CD4-positive, alpha-beta T cell treated with Interleukin-6 at 100 ng/mL for 8 hours (primary cell): ENCODE measurements around the gene CEP131.
"Not testable (repeated sequence)": the region's sequence is repeated elsewhere in the genome, so short reads cannot be mapped to it uniquely, and the experiment has no call there.

Source experiments
- DNase-seq: peaks from one replicate; pipeline ENCODE4 v3.0.0-alpha.2; 2020; ENCODE audit warnings: mixed read lengths, low spot score

Gene CEP131

DNA sequence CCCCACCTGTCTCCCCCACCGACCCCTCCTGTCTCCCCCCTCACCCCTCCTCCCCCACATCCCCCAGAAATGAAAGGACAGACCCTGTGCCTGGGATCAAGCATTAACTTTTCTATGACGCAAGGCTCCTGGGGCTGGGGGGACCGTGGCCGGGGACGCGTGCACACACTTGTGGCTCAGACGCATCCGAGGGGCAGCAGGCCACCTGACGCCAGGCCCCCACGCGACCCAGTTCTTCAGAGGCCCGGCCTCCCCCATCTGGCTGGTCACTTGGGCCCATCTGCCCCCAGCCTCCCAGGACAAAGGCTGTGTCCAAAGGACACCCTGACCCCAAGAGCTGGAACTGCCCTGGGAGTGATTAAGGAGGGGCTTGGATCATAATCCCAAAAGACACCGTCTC is 71.5 kb downstream of the CEP131 start:
- no peak for DNase-seq

DNA sequence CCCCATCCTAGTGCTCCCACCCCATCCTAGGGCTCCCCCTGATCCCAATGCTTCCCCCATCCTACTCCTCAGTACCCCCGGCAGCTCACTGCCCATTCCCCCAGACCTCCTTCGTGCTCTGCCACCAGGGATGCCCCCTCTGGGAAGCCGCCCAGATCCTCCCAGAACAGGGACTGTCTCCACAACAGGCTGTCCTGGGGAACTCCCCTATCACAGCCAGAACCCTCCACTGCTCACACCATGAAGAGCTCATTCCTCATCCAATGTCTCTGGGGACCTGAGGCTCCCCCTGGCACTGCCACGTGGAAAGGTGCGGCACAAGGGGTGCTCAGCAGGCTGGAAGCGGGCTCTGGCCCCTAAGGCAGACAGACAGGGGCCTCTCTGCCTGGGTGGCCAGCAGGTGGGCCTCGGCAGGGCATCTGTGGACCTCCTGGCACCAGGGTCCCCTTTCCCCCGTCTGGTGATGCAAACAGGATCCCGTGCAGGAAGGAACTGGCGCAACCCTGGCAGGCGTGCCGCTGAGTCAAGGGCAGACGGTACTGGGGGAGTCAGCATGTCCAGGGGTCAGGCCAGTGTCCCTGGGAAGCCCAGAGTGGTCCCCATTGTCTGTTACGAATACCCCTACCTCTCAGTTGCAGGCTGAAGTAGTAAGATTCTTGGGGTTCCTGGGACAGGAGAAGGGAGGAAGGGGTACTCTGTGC is 72.2 kb downstream of the CEP131 start:
- no peak for DNase-seq

DNA sequence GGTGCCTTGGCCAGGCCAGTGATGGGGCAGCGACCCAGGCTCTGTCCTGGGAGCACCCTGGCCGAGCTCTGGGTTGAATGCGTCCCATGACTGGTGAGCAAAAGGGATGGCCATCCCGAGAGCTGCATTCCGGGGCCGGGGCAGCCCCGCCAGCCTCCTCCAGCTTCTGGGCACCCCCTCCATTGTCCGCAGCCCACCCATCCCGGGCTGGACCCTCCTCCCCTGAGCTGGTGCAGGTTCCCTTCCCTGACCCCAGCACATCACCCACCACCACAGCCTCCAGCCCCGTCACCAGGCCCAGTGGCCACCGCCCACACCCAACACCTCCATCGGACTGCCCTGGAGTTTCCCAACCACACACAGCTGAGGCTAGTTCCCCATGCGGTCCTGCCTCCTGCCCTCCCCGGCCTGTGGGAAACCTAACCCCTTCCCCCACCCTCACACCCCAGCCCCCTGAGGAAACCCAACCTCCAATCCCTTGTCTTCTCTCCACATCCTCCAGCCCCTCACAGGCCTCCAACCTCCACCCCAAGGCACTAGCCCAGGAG is 73.7 kb downstream of the CEP131 start:
- DNase-seq = no peak

DNA sequence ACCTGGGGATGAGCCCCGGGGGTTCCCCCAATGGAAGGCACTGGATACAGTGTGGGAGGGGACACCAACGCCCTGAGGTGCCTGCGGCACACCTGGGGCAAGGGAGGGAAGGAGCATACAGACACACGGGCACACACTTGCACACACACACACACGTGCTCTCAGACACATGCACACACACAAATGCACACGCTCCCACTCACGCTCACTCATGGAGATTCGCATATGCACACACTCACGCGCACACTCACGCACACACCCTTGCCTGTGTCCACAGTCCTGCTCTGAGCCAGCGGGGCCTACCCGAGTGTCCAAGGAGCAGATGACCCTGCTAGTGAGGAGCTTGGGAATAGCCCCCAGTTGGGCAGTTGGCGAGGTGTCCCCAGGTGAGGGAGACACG is 74.2 kb downstream of the CEP131 start:
- no peak for DNase-seq

DNA sequence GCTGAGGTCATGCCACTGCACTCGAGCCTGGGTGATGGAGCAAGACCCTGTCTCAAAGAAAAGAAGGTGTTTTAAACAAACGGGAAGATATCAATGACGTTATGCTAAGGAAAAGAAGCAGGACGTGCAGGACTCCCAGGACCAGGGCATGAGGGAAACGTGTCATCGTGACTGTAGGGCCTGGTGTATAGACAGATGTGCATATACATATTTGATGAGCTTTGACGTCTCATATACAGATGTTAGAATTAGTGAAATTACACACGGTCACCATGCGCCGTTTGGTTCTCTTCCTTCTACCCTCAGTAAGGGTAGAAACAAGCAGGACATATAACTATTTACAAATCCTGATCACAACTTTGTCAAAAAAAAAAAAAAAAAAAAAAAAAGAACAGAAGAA is 75.1 kb downstream of the CEP131 start:
- no peak for DNase-seq

DNA sequence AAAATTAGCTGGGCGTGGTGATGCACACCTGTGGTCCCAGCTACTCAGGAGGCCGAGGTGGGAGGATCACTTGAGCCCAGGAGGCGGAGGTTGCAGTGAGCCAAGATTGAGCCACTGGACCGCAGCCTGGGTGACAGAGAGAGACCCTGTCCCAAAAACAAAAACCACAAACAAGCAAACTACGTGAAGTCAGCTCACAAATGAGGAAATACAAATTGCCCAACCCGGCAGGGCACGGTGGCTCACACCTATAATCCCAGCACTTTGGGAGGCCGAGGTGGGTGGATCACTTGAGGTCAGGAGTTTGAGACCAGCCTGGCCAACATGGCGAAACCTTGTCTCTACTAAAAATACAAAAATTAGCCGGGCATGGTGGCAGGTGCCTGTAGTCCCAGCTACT is 76.6 kb downstream of the CEP131 start:
- not testable (repeated sequence) for DNase-seq

DNA sequence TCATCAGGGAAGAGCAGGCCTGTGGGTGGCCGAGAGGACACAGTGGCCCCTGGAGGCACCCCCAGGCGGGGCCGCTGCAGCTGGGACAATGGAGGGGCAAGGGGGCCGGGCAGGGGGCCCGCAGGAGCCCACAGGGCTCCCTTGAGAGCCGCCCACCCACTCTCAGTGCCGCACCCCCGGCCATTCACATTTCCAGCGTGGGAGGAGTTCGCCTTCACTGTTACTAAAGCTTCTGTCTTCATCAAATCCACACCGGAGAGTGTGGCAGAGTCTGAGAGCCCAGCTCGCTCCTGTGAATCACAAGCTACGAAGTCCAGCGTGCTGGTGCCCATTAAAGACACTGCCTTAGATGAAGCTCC is 78.4 kb downstream of the CEP131 start:
- no peak for DNase-seq

DNA sequence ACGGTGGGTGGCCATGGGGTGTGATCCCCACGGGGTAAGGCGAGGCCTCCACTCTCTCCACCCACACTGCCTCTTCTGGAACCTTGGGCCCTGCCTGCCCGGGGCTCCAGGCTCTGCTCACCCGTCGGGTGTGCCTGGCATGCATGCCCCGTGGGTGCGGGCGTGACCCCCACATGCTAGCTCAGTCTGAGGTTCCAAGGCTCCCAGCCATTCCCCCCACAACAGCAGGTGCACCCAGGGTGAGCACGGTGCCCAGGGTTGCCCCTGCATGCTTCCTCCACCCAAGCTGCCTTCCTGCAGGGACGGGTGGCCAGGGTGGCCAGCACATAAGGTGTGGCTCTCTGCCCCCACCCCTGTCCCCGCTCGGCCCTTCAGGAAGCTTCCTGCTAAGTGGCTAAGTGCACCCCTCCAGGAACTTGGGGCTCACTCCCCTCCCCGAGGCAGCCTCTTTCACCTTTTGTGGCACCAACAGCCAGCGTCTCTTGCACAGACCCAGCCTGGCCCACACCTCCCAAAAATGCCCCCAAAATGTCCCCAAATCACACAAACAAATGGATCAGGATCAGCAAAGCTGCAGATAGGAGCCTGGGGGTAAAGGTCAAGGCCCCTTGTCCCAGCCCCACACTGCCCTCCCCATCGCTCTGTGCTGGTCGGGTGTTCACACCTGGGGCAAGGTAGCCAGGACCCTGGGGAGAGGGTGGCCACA is 78.9 kb downstream of the CEP131 start:
- DNase-seq = no peak

DNA sequence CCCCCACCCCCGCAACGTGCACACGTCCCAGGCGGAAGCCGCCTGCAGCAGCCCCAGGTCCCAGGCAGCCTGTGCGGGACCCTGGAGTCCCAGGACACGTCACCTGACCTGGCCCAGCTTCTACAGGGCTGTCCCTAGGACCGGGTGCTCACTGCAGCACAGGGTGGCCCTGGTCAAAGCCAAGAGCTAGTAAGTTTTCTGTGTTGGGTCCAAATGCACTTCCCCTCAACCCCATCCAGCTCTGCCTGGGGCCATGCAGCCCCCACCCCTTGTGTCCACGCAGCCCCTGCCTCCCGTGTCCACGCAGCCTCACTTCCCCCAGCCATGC is 79.6 kb downstream of the CEP131 start:
- no peak for DNase-seq

DNA sequence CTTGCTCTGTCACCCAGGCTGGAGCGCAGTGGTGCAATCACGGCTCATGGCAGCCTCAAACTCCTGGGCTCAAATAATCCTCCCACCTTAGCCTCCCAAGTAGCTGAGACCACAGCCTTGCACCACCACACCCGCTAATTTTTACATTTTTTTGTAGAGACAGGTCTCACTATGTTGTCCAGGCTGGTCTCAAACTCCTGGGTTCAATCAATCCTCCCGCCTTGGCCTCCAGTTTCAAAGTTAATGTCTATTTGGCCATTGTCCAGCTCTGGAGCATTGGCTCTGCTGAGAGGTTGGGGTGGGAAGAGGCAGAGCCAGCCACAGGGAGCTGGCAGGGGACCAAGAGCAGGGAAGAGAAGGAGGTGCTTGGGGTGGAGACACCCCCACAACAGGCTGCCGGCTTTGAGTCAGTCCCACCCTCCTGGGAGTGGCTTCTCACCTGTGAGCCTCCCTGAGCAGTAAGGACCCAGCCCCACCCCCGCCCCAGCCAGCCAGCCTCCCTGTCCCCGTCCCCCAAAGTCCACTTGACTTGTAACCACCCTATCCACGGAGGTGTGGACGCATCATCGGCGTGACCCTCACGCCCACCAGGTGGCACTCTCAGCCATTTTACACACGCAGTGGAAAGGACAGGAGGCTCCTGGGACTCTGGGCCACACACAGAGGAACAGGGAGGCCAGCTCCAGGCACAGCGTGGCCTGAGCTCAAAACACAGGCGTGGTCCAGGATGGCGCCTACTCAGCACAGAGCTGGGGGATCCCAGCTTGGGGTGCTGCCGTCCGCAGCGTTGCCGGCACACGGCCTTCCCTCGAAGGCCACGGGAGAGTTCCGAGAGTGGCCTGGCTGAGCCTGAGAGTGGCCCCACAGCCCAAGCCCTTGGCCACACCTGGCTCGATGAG is 80.2 kb downstream of the CEP131 start:
- peak; percentile 45 for DNase-seq

DNA sequence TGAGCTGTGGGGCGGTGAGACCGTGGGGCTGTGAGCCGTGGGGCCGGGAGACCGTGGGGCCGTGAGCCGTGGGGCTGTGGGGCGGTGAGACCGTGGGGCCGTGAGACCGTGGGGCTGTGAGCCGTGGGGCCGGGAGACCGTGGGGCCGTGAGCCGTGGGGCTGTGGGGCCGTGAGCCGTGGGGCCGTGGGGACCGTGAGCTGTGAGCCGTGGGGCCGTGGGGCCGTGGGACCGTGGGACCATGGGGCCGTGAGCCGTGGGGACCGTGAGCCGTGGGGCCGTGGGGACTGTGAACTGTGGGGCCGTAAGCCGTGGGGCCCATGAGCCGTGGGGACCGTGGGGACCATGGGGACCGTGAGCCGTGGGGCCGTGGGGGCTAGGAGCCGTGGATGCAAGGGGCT is 82.1 kb downstream of the CEP131 start:
- no peak for DNase-seq

DNA sequence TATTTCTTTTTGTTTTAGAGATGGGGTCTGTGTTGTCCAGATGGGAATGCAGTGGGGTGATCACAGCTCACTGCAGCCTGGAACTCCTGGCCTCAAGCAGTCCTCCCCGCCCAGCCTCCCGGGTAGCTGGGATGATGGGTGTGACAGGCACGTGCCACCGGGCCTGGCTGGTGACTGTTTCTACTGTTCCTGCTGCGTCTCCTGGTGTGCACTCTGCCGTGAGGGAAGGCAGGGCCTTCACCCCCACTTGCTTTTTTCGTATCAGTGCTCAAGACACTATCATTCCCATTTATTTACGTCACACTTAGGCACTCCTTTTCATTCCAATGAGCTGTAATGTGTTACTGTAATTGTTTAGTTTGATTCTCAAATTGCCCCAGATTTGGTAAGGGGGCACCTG is 82.7 kb downstream of the CEP131 start:
- DNase-seq = no peak
